Astrocyte of the spinal cord (primary cell): ENCODE results near the gene CDK5R2.
A peak's percentile ranks its signal among the peaks of the same experiment; 100 is the strongest.

ENCODE experiments used
- DNase-seq: peaks from one replicate; pipeline ENCODE4 v3.0.0; 2011; ENCODE audit warnings: low read depth, low spot score
- H3K4me3 ChIP-seq: 2 replicates; pipeline ENCODE4 v1.5.1; 2011; ENCODE audit warnings: low read depth, mild to moderate bottlenecking, low read length, moderate library complexity
- CTCF ChIP-seq: IDR thresholded peaks from 2 replicates; pipeline ENCODE4 v1.5.1; 2012; ENCODE audit warnings: low read depth, mild to moderate bottlenecking, low read length, inconsistent platforms
- in situ Hi-C: cut with HindIII; loops from 2 replicates; pipeline ENCODE4 v1.10.0; 2017; ENCODE audit warnings: low sequenced_read_pairs

Gene CDK5R2

DNA sequence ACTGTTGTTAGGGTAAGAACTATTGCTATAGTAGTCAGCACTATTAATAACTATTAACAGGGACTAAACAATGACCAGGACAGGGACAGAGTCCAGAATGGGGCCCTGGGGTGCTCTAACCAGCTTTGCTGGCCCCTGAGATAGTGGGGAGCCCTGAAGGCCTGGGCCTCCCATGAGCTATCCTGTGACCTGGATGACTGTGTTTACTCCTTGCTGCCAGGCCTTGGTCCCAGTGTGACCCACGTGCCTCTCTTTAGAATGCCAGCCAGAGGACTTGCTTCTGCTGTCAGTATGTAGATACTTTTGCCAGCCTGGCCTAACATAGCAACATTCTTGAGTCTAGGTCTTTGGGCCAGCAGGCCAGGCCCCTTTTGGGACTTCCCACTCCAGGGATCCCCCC lies 11.4 kb downstream of the CDK5R2 start:
- no peak for DNase-seq
- H3K4me3 ChIP-seq, result no peak overlapping the region
- in situ Hi-C loops, result no loop called here
- no peak for TF ChIP-seq CTCF

DNA sequence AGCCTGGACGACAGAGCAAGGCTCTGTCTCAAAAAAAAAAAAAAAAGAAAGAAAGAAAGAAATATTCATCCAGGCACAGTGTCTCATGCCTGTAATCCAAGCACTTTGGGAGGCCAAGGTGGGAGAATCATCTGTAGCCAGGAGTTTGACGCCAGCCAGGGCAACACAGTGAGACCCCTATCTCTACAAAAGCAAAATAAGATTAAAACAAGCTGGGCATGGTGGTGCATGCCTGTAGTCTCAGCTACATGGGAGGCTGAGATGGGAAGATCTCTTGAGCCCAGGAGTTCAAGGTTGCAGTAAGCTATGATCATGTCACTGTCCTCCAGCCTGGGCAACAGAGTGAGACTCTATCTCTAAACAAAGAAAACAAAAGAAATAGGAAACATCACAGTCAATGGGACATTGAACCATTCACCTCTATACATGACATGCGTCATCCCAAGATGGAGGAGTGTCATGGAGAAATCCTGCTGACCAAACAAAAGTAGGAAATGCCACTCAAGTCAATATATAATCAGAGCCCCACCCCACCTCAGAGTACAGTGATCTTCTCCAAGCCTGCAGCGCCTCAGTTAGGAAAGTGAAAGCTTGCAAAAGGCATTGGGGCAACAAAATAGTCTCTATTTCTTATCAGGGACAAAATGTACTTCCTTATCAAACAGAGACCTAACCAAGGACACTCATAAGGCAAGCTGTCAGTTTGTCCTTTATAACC lies 15.8 kb downstream of the CDK5R2 start:
- TF ChIP-seq CTCF, result no peak
- in situ Hi-C loops, result no loop called here
- H3K4me3 ChIP-seq, result no peak overlapping the region
- DNase-seq, result no peak

- H3K4me3 ChIP-seq, result no peak overlapping the region
- TF ChIP-seq CTCF, result peak; percentile 86
- in situ Hi-C loops, result no loop called here
- peak; percentile 69 for DNase-seq
Measured at GRCh38 chr2:218979846-218980734, 20.6 kb downstream of the CDK5R2 start.

DNA sequence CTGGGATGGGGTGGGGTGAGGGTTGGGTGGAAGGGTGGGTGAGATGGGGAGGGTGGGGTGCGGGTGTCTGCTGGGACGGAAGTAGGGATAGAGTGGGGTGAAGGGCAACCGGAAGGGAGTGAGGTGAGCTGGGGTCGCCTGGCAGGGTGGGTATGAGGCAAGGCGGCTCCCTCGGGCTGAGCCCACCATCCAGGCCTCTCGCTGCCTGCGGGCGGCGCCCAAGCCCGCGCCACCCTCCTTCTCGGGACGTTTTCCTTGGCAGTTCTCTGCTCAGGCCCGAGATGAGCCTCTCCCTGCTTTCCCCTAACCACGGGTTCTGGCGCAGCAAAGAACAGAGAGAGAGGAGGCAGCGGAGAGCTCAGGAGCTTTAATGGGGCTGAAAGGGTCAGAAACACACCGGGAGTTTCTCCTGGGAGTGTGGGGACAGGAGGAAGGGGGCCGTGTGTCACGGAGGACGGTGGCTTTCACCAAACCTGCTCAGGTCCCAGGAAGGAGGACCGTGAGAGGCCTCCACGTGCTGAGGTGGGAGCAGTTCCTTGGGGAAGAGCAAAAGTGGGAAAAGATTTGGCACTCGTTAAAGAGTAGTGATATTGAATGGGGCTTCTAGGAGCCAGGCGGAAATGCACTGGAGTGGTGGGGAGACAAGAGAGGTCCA lies 21.4 kb downstream of the CDK5R2 start:
- no peak overlapping the region for H3K4me3 ChIP-seq
- in situ Hi-C loops, result no loop called here
- TF ChIP-seq CTCF, result no peak
- DNase-seq, result no peak

GRCh38 chr2:218981390-218981880 lies 22.0 kb downstream of the CDK5R2 start:
- no peak for DNase-seq
- no peak overlapping the region for H3K4me3 ChIP-seq
- in situ Hi-C loops, result no loop called here

More at GRCh38 chr2:218981390-218981880, 22.0 kb downstream of the CDK5R2 start:
- TF ChIP-seq CTCF, result no peak
